Measurements from ENCODE around the gene PTPRN2.

DNA sequence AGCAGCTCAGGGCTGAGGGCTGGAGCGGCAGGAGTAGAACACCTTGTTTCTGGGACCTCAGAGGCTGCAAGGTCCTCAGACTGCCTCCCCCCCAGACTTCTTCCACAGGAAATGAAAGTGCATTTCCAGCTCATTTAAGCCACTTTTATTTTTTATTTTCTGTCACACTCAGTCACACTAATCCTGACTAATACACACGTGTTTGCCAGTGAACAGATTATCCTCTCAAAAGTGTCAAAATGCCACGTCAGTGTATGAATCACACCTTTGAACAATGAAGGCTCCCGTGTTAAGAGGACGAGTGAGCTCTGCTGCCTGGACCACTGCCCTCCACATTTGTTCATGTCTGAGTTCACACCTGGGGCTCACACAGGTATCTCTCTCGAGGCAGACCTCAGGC lies 762.3 kb downstream of the PTPRN2 start:
- TF ChIP-seq, protein P1, sequence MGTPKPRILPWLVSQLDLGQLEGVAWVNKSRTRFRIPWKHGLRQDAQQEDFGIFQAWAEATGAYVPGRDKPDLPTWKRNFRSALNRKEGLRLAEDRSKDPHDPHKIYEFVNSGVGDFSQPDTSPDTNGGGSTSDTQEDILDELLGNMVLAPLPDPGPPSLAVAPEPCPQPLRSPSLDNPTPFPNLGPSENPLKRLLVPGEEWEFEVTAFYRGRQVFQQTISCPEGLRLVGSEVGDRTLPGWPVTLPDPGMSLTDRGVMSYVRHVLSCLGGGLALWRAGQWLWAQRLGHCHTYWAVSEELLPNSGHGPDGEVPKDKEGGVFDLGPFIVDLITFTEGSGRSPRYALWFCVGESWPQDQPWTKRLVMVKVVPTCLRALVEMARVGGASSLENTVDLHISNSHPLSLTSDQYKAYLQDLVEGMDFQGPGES (IDR thresholded peaks at IDR 0.05; ENCODE audit: low read depth, low read length), result no peak
- TF ChIP-seq SIN3A (IDR thresholded peaks at IDR 0.05; ENCODE audit: borderline replicate concordance, low read depth, low read length), result no peak
- TF ChIP-seq, protein P2, sequence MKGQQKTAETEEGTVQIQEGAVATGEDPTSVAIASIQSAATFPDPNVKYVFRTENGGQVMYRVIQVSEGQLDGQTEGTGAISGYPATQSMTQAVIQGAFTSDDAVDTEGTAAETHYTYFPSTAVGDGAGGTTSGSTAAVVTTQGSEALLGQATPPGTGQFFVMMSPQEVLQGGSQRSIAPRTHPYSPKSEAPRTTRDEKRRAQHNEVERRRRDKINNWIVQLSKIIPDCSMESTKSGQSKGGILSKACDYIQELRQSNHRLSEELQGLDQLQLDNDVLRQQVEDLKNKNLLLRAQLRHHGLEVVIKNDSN (IDR thresholded peaks at IDR 0.05; ENCODE audit: borderline replicate concordance, low read depth), result no peak
- TF ChIP-seq, protein P3, sequence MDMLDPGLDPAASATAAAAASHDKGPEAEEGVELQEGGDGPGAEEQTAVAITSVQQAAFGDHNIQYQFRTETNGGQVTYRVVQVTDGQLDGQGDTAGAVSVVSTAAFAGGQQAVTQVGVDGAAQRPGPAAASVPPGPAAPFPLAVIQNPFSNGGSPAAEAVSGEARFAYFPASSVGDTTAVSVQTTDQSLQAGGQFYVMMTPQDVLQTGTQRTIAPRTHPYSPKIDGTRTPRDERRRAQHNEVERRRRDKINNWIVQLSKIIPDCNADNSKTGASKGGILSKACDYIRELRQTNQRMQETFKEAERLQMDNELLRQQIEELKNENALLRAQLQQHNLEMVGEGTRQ (IDR thresholded peaks at IDR 0.05; ENCODE audit: borderline replicate concordance, low read depth, low read length), result no peak
- TF ChIP-seq CHD2 (IDR thresholded peaks at IDR 0.05; ENCODE audit: low read length, partially characterized antibody), result no peak
